CD8-positive, alpha-beta memory T cell (primary cell): Measurements from ENCODE around the gene DNAI4. TPM values are rescaled to one million over a fixed set of nuclear protein-coding genes. Genes with fewer than 3 reads are reported as not detected.

ENCODE experiments used
- CTCF ChIA-PET: fragments of 350-600 bp; sonication (Branson Sonifier 250); formaldehyde crosslinking; loops from one replicate; lab custom pipeline; 2021; ENCODE audit warnings: antibody characterized with exemption; lab: Charles Lee
- POLR2A ChIA-PET: fragments of 350-600 bp; sonication (Branson Sonifier 250); formaldehyde crosslinking; loops from one replicate; lab custom pipeline; 2021; ENCODE audit warnings: antibody characterized with exemption; lab: Charles Lee
- DNase-seq, 5 donors: peaks; one replicate each; pipeline versions ENCODE4 v3.0.0 to v3.0.0-alpha.2; 2020 to 2022; ENCODE audit warnings: mixed read lengths in 1 of 5
- H3K27ac ChIP-seq: one replicate; pipeline ENCODE4 v1.7.0; 2013; ENCODE audit warnings: low read depth, mild to moderate bottlenecking, low read length, moderate library complexity
- H3K27me3 ChIP-seq: 2 replicates; pipeline ENCODE4 v1.7.0; 2013; ENCODE audit warnings: low read length, mild to moderate bottlenecking; ENCODE audit not compliant: insufficient read depth, poor library complexity, severe bottlenecking
- H3K36me3 ChIP-seq: 2 replicates; pipeline ENCODE4 v1.7.0; 2013; ENCODE audit warnings: mild to moderate bottlenecking, low read length, moderate library complexity; ENCODE audit not compliant: insufficient read depth
- H3K4me1 ChIP-seq: 2 replicates; pipeline ENCODE4 v1.7.0; 2013; ENCODE audit warnings: mild to moderate bottlenecking, low read length, moderate library complexity; ENCODE audit not compliant: insufficient read depth
- H3K4me3 ChIP-seq: 2 replicates; pipeline ENCODE4 v1.7.0; 2013; ENCODE audit warnings: mild to moderate bottlenecking, low read length
- H3K9me3 ChIP-seq: 2 replicates; pipeline ENCODE4 v1.7.0; 2013; ENCODE audit warnings: mild to moderate bottlenecking, low read length
- H3K27ac Mint-ChIP-seq, 8 donors: one replicate each; pipeline ENCODE4 v1.8.0; 2020 to 2021; ENCODE audit warnings: mixed read lengths in 8 of 8, mild to moderate bottlenecking in 6 of 8, inconsistent platforms in 3 of 8, moderate library complexity in 3 of 8
- H3K27me3 Mint-ChIP-seq, 2 donors: one replicate each; pipeline ENCODE4 v1.8.0; 2020 to 2021; ENCODE audit warnings: mixed read lengths in 2 of 2, mild to moderate bottlenecking in 1 of 2, moderate library complexity in 1 of 2
- H3K36me3 Mint-ChIP-seq, 3 donors: one replicate each; pipeline ENCODE4 v1.8.0; 2020 to 2021; ENCODE audit warnings: mixed read lengths in 3 of 3, inconsistent platforms in 1 of 3, mild to moderate bottlenecking in 1 of 3
- H3K4me1 Mint-ChIP-seq, 3 donors: one replicate each; pipeline ENCODE4 v1.8.0; 2020 to 2021; ENCODE audit warnings: mixed read lengths in 3 of 3, inconsistent platforms in 1 of 3, mild to moderate bottlenecking in 1 of 3
- H3K4me3 Mint-ChIP-seq, 7 donors: one replicate each; pipeline ENCODE4 v1.8.0; 2020 to 2021; ENCODE audit warnings: mixed read lengths in 7 of 7, mild to moderate bottlenecking in 6 of 7, moderate library complexity in 4 of 7, inconsistent platforms in 2 of 7
- H3K9me3 Mint-ChIP-seq, 5 donors: one replicate each; pipeline ENCODE4 v1.8.0; 2020 to 2022; ENCODE audit warnings: mixed read lengths in 5 of 5, mild to moderate bottlenecking in 3 of 5, moderate library complexity in 2 of 5, inconsistent platforms in 1 of 5
- polyA plus RNA-seq: library from polyadenylated mRNA; unstranded; fragments of 300-500 nt; fragmentation: Illumina TruSeq; gene quantifications from one replicate; pipeline ENCODE4 v1.2.3, GENCODE V29; 2021
- total RNA-seq, 2 experiments: library from RNA; stranded (reverse); gene quantifications; one replicate each; pipeline ENCODE4 v1.2.3, GENCODE V29; 2021

DNAI4 gene
- total and polyA plus RNA-seq, 3 experiments from 2014 or later: 0.77 to 1.8 (median 0.86) TPM

DNA sequence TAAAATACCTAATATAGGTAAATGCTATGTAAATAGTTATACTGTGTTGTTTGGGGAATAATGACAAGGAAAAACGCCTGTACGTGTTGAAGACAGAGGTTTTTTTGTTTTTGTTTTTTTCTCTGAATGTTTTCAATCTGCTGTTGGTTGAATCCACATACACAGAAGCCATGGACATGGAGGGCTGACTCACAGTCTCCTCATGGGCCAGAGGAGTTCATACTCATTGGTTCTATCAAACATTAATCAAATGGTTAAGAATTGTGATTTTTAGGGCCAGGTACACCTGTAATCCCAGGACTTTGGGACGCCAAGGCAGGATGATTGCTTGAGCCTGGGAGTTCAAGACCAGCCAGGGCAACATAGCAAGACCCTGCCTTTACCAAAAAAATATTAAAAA lies 20.7 kb upstream of the DNAI4 start:
- Histone ChIP-seq H3K36me3 (peaks cover 33% of the 10 kb centered on the region), H3K4me1 (peaks cover 37% of the 10 kb centered on the region), H3K27ac (no peak overlapping the region), H3K9me3 (no peaks in the 10 kb centered on the region), H3K4me3 (no peak overlapping the region), H3K27me3 (no peaks in the 10 kb centered on the region)
- Mint-ChIP-seq H3K36me3 (peaks cover 3 to 72% (median 17%) of the 10 kb centered on the region in 3 donors), H3K4me3 (no peak overlapping the region), H3K27me3 (no peaks in the 10 kb centered on the region), H3K9me3 (no peaks in the 10 kb centered on the region), H3K27ac (no peak overlapping the region), H3K4me1 (peaks cover 62 to 84% (median 70%) of the 10 kb centered on the region in 3 donors)
- POLR2A ChIA-PET: interaction anchor here (0.6 kb wide), 1 partner anchor 27 kb away, joined by 3 read pairs; no protein-coding TSS in a partner anchor
- DNase-seq: no peak
- CTCF ChIA-PET: no interaction called here

DNA sequence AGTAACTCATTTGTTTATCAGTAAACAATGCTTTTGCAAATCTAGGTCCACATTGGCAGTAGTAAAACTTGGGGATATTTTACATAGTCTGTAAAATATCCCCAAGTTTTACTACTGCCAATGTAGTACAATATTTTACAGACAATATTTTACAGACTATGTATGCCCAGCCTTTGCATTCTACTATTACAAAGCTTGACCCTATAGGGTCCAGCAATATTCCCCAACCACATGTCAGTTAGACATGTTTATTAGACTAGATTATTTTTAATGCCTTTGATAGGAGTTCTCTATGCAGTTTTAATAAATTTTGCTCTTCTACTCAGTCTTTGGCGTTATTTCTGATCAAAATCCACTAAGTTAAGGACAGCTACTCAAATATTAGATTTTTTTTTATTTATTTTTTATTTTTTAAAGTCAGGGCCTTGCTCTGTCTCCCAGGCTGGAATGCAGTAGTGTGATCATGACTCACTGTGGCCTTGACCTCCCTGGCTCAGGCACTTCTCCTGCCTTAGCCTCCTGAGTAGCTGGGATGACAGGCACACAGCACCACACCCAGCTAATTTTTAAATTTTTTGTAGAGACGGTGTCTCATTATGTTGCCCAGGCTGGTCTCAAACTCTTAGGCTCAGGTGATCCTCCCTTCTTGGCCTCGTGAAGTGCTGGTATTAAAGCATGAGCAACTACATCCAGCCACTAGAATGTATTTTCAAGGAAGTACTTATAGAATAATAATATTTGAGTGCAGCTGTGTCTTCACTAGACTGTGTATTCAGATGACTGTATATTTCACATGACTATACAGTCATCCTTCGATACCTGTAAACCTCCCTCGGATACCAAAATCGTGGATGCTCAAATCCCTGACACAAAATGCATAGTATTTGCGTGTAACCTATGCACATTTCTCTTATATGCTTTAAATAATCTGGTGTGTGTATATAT lies 19.9 kb upstream of the DNAI4 start:
- H3K27ac Mint-ChIP-seq: peak overlapping the region in 3 of 8 donors; percentile 24 to 54 (median 38)
- no peaks in the 10 kb centered on the region for H3K9me3 Mint-ChIP-seq
- H3K4me1 Mint-ChIP-seq: peaks cover 66 to 89% (median 77%) of the 10 kb centered on the region in 3 donors
- no peaks in the 10 kb centered on the region for H3K27me3 Mint-ChIP-seq
- H3K4me1 ChIP-seq: peaks cover 44% of the 10 kb centered on the region
- H3K27ac ChIP-seq: no peak overlapping the region
- no peak for DNase-seq
- H3K4me3 Mint-ChIP-seq: no peak overlapping the region
- peaks cover 32% of the 10 kb centered on the region for H3K36me3 ChIP-seq
- no peak overlapping the region for H3K4me3 ChIP-seq
- H3K36me3 Mint-ChIP-seq: peaks cover 3 to 73% (median 18%) of the 10 kb centered on the region in 3 donors
- H3K27me3 ChIP-seq: no peaks in the 10 kb centered on the region
- CTCF ChIA-PET: no interaction called here
- POLR2A ChIA-PET: interaction anchor here (0.6 kb wide), 1 partner anchor 28 kb away, joined by 3 read pairs; no protein-coding TSS in a partner anchor
- no peaks in the 10 kb centered on the region for H3K9me3 ChIP-seq

DNA sequence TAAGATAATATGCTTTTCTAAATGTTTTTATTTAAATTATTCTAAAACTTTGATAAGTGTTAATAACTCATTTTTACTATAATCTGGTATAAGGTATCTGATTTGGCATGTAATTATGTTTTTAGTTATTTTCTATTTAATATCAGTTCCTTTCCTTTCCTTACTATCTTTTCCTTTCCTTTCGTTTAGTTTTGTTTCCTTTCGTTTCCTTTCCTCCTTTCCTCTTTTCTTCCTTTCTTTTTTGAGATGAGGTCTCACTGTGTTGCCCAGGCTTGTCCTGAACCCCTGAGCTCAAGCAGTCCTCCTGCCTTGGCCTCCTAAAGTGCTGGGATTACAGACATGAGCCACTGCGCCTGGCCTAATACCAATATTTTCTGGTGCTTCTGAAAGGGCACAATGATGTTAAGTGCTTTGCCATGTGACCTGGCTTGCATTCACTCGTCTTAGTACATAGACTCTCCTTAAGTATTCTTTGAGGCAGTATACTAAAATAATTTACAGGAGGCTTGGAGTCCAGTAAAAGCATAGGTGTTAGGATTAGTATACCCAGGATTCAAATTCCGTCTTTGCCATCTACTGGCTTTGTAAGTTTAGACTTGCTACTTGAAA lies 18.8 kb upstream of the DNAI4 start:
- POLR2A ChIA-PET: no interaction called here

DNA sequence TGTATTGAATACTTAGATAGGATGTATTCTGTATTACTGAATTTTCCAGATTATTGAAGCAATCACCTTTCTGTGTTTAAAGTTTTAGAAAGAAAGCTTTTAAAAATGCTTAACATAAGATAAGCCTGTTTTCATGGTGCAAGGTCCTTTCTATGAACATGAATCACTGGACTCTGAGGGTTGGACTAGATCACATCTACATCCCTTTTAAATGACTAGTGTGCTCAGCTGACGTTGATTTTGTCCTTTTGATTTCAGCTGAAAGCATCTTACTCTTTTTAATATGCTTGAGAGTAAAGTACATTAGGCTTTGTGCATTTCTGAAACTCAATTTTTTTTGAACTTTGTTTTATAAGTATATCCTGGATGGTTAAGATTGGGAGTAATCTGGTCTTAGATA lies 16.3 kb upstream of the DNAI4 start:
- H3K4me3 ChIP-seq: no peak overlapping the region
- H3K27ac ChIP-seq: no peak overlapping the region
- no peak for DNase-seq
- CTCF ChIA-PET: no interaction called here
- H3K4me1 ChIP-seq: peaks cover 64% of the 10 kb centered on the region
- no peaks in the 10 kb centered on the region for H3K9me3 ChIP-seq
- peaks cover under 1% of the 10 kb centered on the region for H3K36me3 ChIP-seq
- Mint-ChIP-seq H3K4me3 (peak overlapping the region in 1 of 7 donors; percentile 11), H3K27me3 (no peaks in the 10 kb centered on the region), H3K4me1 (peaks cover 64 to 86% (median 82%) of the 10 kb centered on the region in 3 donors), H3K9me3 (no peaks in the 10 kb centered on the region), H3K27ac (peak overlapping the region in 5 of 8 donors; percentile 0 to 55 (median 18)), H3K36me3 (peaks cover 0 to 44% (median 3%) of the 10 kb centered on the region in 3 donors)
- H3K27me3 ChIP-seq: no peaks in the 10 kb centered on the region
- POLR2A ChIA-PET: no interaction called here

More for the DNA sequence above, 18.8 kb upstream of the DNAI4 start:
- Mint-ChIP-seq H3K4me1 (peaks cover 71 to 89% (median 83%) of the 10 kb centered on the region in 3 donors), H3K4me3 (peak overlapping the region in 2 of 7 donors; percentile 42 to 75), H3K9me3 (no peaks in the 10 kb centered on the region), H3K36me3 (peaks cover 3 to 64% (median 18%) of the 10 kb centered on the region in 3 donors), H3K27ac (peak overlapping the region in 7 of 8 donors; percentile 9 to 93 (median 77)), H3K27me3 (no peaks in the 10 kb centered on the region)
- H3K9me3 ChIP-seq: no peaks in the 10 kb centered on the region
- DNase-seq: no peak
- no peak overlapping the region for H3K27ac ChIP-seq
- no peaks in the 10 kb centered on the region for H3K27me3 ChIP-seq
- peaks cover 55% of the 10 kb centered on the region for H3K4me1 ChIP-seq
- H3K4me3 ChIP-seq: no peak overlapping the region
- peaks cover 24% of the 10 kb centered on the region for H3K36me3 ChIP-seq
- CTCF ChIA-PET: no interaction called here

DNA sequence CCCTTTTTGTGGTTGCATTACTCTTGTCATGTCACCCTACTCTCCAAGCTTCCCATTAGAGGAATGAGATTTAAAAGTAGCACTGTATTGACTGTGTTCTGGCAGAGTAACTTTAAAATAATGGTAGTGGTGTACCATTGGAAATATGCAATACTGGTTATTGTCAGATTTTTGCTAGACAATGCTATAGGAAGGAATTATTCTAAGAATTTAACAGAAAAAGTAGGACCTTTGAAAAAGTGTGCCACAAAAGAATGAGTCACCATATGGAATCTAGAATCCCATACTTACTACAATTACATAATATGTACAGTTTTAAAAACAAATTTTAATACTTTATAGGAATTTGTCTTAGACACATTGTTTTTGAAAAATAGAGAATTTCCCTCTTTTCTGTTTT lies 14.0 kb upstream of the DNAI4 start:
- Mint-ChIP-seq H3K4me3 (peak overlapping the region in 4 of 7 donors; percentile 17 to 58 (median 28)), H3K36me3 (peaks cover 0 to 34% (median 3%) of the 10 kb centered on the region in 3 donors), H3K9me3 (no peaks in the 10 kb centered on the region), H3K27ac (peak overlapping the region in 2 of 8 donors; percentile 37 to 55), H3K4me1 (peaks cover 82 to 97% (median 95%) of the 10 kb centered on the region in 3 donors), H3K27me3 (no peaks in the 10 kb centered on the region)
- H3K4me3 ChIP-seq: no peak overlapping the region
- no peak overlapping the region for H3K27ac ChIP-seq
- peaks cover 82% of the 10 kb centered on the region for H3K4me1 ChIP-seq
- no peak for DNase-seq
- ChIA-PET POLR2A (no interaction called here), CTCF (no interaction called here)
- H3K9me3 ChIP-seq: no peaks in the 10 kb centered on the region
- no peaks in the 10 kb centered on the region for H3K27me3 ChIP-seq
- H3K36me3 ChIP-seq: no peaks in the 10 kb centered on the region

DNA sequence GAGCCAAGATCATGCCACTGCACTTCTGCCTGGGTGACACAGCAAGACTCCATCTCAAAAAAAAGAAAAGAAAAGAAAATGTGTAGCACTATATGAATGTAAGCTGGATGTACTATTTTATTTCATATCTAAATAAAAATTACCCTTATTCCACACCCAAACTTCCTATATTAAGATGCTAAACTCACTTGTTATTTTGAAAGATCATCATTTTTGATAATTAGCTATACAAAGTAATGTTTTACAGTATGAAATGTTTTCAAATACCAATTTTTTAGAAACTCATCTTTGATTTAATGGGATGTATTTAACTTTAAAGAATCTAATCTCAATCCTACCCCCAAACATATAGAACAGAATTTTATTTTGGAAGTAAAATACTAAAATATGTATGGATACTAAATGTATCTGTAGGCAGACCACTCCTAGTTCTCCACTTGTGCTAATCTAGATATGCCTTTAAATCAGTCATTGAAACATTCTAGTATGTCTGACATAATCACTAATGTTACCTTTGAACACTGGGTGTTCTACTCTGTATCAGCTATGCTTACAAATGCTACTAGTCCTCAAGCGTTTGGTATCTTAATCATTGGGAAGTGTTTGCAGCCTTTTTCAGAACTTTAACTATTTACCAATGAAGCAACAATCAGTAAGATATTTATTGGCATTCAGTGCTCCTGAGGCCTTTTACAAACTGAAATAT lies 13.0 kb upstream of the DNAI4 start:
- Histone ChIP-seq H3K27me3 (no peaks in the 10 kb centered on the region), H3K27ac (no peak overlapping the region), H3K4me3 (no peak overlapping the region), H3K36me3 (no peaks in the 10 kb centered on the region), H3K4me1 (peaks cover 89% of the 10 kb centered on the region), H3K9me3 (no peaks in the 10 kb centered on the region)
- Mint-ChIP-seq H3K27ac (peak overlapping the region in 4 of 8 donors; percentile 14 to 70 (median 44)), H3K27me3 (no peaks in the 10 kb centered on the region), H3K4me1 (peaks cover 84 to 98% (median 96%) of the 10 kb centered on the region in 3 donors), H3K36me3 (peaks cover 0 to 29% (median 3%) of the 10 kb centered on the region in 3 donors), H3K9me3 (no peaks in the 10 kb centered on the region), H3K4me3 (peak overlapping the region in 5 of 7 donors; percentile 19 to 63 (median 23))
- CTCF ChIA-PET: no interaction called here
- POLR2A ChIA-PET: no interaction called here
- no peak for DNase-seq

DNA sequence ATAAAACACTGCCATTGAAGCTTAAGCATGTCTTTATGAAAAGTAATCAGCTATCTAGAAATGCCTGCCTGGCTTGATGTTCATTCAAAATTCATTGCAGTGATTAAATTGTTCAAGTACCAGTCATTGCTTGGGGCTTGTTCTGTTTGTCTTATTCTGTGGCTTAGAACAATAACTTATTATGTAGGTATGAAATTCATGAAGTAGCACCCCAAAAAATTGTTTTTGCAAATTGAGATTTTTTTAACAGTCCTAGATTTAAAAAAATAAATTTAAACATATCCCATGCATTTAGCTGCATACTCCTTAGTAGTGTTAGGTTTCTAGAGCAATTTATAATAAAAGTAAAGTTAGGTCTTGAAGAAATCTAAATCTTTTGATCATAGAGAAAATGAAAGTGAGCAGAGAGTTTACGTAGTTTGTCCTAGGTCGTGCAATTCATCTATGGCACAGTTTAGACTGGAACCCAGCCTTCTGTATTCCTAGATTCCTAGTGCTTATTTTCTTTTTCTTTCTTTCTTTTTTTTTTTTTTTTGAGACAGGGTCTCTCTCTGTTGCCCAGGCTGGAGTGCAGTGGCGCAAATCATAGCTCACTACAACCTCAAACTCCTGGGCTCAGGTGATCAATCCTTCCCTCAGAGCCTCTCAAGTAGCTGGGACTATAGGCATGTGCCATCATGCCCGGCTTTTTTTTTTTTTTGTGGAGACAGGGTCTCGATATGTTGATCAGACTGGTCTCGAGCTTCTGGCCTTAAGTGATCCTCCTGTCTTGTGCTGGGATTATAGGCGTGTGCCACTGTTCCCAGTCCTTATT lies 9.4 kb upstream of the DNAI4 start:
- peaks cover 65% of the 10 kb centered on the region for H3K4me1 ChIP-seq
- H3K9me3 ChIP-seq: no peaks in the 10 kb centered on the region
- DNase-seq: peak in 1 of 5 donors; percentile 27
- Mint-ChIP-seq H3K27me3 (no peaks in the 10 kb centered on the region), H3K36me3 (peaks cover 0 to 19% (median 2%) of the 10 kb centered on the region in 3 donors), H3K4me3 (peak overlapping the region; percentile 73 to 97 (median 85)), H3K9me3 (no peaks in the 10 kb centered on the region), H3K4me1 (peaks cover 73 to 89% (median 80%) of the 10 kb centered on the region in 3 donors), H3K27ac (peak overlapping the region; percentile 29 to 91 (median 86))
- POLR2A ChIA-PET: interaction anchor here (0.8 kb wide), 2 partner anchors 17 to 165 kb away, joined by 4 read pairs; no protein-coding TSS in a partner anchor
- H3K36me3 ChIP-seq: no peaks in the 10 kb centered on the region
- H3K27me3 ChIP-seq: no peaks in the 10 kb centered on the region
- CTCF ChIA-PET: no interaction called here
- H3K27ac ChIP-seq: peak overlapping the region; percentile 49
- H3K4me3 ChIP-seq: peak overlapping the region; percentile 29
